Neural progenitor cell (in vitro differentiated cells): ENCODE results near the gene SLC46A1.

Source experiments
- EZH2 ChIP-seq: fragments of 200-600 bp; sonication (generic); IDR thresholded peaks from 2 replicates; pipeline ENCODE4 v1.6.1; 2017; ENCODE audit warnings: antibody characterized with exemption, mild to moderate bottlenecking, moderate library complexity
- EZH2phosphoT487 ChIP-seq: fragments of 200-600 bp; sonication (generic); IDR thresholded peaks from 2 replicates; pipeline ENCODE4 v1.6.1; 2017; ENCODE audit warnings: antibody characterized with exemption
- TF ChIP-seq, protein P1 (sequence below): fragments of 200-600 bp; sonication (generic); IDR thresholded peaks from 2 replicates; pipeline ENCODE4 v1.5.1; 2017; ENCODE audit warnings: antibody characterized with exemption, mild to moderate bottlenecking

- TF ChIP-seq, protein P1, sequence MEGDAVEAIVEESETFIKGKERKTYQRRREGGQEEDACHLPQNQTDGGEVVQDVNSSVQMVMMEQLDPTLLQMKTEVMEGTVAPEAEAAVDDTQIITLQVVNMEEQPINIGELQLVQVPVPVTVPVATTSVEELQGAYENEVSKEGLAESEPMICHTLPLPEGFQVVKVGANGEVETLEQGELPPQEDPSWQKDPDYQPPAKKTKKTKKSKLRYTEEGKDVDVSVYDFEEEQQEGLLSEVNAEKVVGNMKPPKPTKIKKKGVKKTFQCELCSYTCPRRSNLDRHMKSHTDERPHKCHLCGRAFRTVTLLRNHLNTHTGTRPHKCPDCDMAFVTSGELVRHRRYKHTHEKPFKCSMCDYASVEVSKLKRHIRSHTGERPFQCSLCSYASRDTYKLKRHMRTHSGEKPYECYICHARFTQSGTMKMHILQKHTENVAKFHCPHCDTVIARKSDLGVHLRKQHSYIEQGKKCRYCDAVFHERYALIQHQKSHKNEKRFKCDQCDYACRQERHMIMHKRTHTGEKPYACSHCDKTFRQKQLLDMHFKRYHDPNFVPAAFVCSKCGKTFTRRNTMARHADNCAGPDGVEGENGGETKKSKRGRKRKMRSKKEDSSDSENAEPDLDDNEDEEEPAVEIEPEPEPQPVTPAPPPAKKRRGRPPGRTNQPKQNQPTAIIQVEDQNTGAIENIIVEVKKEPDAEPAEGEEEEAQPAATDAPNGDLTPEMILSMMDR = no peak
- no peak for TF ChIP-seq EZH2phosphoT487
- TF ChIP-seq EZH2 = no peak
Observed at GRCh38 chr17:28367641-28368305, 38.2 kb downstream of the SLC46A1 start.
